WI38 (cell line): ENCODE measurements around the gene UBN2.
A peak's percentile ranks its signal among the peaks of the same experiment; 100 is the strongest.

Experiments
- H3K4me3 ChIP-seq: 2 replicates; pipeline ENCODE4 v1.5.1; 2011; ENCODE audit warnings: low read depth, mild to moderate bottlenecking, control low read depth, low read length
- TF ChIP-seq, protein P1 (sequence below): IDR thresholded peaks from 2 replicates; pipeline ENCODE4 v1.5.1; 2012; ENCODE audit warnings: low read depth, mild to moderate bottlenecking, control low read depth, low read length

Gene UBN2

DNA sequence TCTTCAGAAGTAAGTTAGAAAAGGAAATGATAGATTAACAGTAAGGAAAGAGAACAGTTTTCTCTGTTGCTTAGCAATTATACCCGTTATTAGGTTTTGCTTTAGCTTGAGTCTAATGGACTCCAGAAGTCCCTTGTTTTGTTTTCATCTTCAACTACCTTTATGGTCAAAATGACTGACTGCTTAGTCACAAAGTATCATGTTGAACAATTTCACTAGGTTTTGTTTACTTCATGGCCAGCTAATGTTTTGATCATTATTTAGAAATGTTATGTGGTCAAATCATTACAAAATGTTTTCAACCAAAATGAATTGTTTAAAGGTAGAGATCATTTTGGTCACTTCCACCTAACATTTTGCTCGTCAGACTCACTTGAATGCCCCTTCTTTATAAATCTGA lies 1.9 kb downstream of the UBN2 start:
- TF ChIP-seq, protein P1, sequence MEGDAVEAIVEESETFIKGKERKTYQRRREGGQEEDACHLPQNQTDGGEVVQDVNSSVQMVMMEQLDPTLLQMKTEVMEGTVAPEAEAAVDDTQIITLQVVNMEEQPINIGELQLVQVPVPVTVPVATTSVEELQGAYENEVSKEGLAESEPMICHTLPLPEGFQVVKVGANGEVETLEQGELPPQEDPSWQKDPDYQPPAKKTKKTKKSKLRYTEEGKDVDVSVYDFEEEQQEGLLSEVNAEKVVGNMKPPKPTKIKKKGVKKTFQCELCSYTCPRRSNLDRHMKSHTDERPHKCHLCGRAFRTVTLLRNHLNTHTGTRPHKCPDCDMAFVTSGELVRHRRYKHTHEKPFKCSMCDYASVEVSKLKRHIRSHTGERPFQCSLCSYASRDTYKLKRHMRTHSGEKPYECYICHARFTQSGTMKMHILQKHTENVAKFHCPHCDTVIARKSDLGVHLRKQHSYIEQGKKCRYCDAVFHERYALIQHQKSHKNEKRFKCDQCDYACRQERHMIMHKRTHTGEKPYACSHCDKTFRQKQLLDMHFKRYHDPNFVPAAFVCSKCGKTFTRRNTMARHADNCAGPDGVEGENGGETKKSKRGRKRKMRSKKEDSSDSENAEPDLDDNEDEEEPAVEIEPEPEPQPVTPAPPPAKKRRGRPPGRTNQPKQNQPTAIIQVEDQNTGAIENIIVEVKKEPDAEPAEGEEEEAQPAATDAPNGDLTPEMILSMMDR, result no peak
- H3K4me3 ChIP-seq, result peak overlapping the region; percentile 88

GRCh38 chr7:139241258-139241657 lies 10.2 kb downstream of the UBN2 start:
- TF ChIP-seq, protein P1, result no peak

DNA sequence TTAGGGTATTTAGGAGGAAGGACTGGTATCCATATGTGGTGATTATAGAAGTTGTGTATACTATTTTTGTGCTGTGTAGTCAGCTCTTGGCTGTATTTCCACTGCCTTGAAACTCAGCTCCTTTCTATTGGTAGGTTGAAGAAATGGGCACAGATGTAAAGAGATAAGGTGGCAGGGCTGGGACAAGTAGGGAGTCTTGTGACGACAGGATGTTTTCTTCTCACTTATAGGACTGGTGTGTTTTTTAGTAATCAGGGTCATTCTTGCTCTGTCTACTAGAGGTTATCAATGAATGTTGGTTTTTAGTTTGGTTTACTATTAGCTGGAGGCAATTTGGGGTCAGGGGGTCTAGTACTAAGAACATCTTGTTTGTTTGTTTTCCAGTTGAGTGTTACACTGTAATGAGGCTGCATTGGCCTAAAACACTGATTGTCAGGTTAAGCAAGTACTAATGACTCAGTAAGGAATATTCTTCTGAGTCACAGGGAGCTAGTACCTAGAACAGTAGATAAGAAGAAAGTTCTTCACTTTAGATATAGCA lies 11.8 kb downstream of the UBN2 start:
- no peak overlapping the region for H3K4me3 ChIP-seq
- TF ChIP-seq, protein P1, result no peak

More at GRCh38 chr7:139241258-139241657, 10.2 kb downstream of the UBN2 start:
- H3K4me3 ChIP-seq, result no peak overlapping the region

DNA sequence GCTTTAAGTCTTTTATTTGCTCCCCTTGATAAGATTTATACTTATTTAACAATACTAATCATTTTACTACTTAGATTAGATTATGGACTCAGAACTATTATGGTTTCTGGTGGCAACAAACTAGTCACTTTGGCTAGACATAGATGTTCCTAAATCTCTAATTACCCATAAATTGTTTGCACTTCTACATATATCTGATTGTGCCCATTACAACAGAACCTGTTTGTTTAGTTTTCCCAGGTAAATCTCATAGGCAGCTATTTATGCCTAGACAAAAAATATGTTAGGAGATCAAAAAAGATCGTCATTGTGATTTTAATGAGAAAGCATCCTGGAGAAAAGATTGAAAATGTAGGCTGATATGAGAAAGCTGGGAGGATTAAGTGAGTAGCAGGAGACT lies 14.4 kb downstream of the UBN2 start:
- no peak overlapping the region for H3K4me3 ChIP-seq
- TF ChIP-seq, protein P1, result no peak

GRCh38 chr7:139246494-139246893 lies 15.5 kb downstream of the UBN2 start:
- no peak overlapping the region for H3K4me3 ChIP-seq
- TF ChIP-seq, protein P1, result no peak

- H3K4me3 ChIP-seq, result no peak overlapping the region
- TF ChIP-seq, protein P1, result no peak
Observed at GRCh38 chr7:139246905-139247304, 15.9 kb downstream of the UBN2 start.

GRCh38 chr7:139249179-139249810 lies 18.3 kb downstream of the UBN2 start:
- TF ChIP-seq, protein P1, result no peak
- H3K4me3 ChIP-seq, result no peak overlapping the region
